Spleen (tissue), 11 donors: ENCODE results near the gene JAG1. TPM values are rescaled to one million over a fixed set of nuclear protein-coding genes. Genes with fewer than 3 reads are reported as not detected.

Experiments
- DNase-seq: peaks from one replicate; pipeline ENCODE4 v3.0.0-alpha.2; 2020
- H3K27ac ChIP-seq, 8 donors: fragments of 200-600 bp; sonication (generic) in 7 of 8; 1 replicate in 4 of 8; 2 replicates in 4 of 8; pipeline versions ENCODE4 v1.5.0 to v1.8.0; 2016 to 2021; ENCODE audit warnings: inconsistent platforms in 4 of 8, mild to moderate bottlenecking in 4 of 8, moderate library complexity in 1 of 8
- H3K27me3 ChIP-seq, 7 donors: fragments of 200-600 bp; sonication (generic) in 6 of 7; replicated peaks in 1 of 7; 1 replicate in 4 of 7; 2 replicates in 3 of 7; pipeline versions ENCODE4 v1.5.0 to v1.8.0; 2016 to 2021; ENCODE audit warnings: inconsistent platforms in 3 of 7, mild to moderate bottlenecking in 1 of 7
- H3K36me3 ChIP-seq, 6 donors: fragments of 200-600 bp; sonication (generic) in 5 of 6; 1 replicate in 4 of 6; 2 replicates in 2 of 6; pipeline versions ENCODE4 v1.5.0 to v1.8.0; 2016 to 2021; ENCODE audit warnings: inconsistent platforms in 2 of 6
- H3K4me1 ChIP-seq, 6 donors: fragments of 200-600 bp; sonication (generic) in 5 of 6; 1 replicate in 3 of 6; 2 replicates in 3 of 6; pipeline versions ENCODE4 v1.5.0 to v1.8.0; 2016 to 2021; ENCODE audit warnings: inconsistent platforms in 3 of 6
- H3K4me3 ChIP-seq, 8 donors: fragments of 200-600 bp; sonication (generic) in 7 of 8; 1 replicate in 4 of 8; 2 replicates in 4 of 8; pipeline versions ENCODE4 v1.5.0 to v1.8.0; 2016 to 2021; ENCODE audit warnings: inconsistent platforms in 4 of 8, mild to moderate bottlenecking in 4 of 8, moderate library complexity in 2 of 8
- H3K9me3 ChIP-seq, 8 donors: fragments of 200-600 bp; sonication (generic) in 7 of 8; 1 replicate in 4 of 8; 2 replicates in 4 of 8; pipeline versions ENCODE4 v1.5.0 to v1.8.0; 2016 to 2021; ENCODE audit warnings: inconsistent platforms in 4 of 8
- POLR2A ChIP-seq, 3 donors: fragments of 450-650 bp; IDR thresholded peaks; one replicate each; pipeline ENCODE4 v1.5.1; 2017; ENCODE audit warnings: antibody characterized with exemption in 3 of 3, mild to moderate bottlenecking in 1 of 3
- POLR2AphosphoS5 ChIP-seq, 3 donors: sonication (generic); formaldehyde crosslinking; IDR thresholded peaks; one replicate each; pipeline ENCODE4 v1.5.1; 2017; ENCODE audit warnings: antibody characterized with exemption in 3 of 3
- WGBS, 5 donors: extraction: QIAGEN DNeasy Blood & Tissue Kit in 3 of 5; methylation state at CpG; one replicate each; pipeline versions ENCODE4 v1.1.5 to v1.1.7; 2013 to 2018; 5-methylcytosine and 5-hydroxymethylcytosine counted together
- intact Hi-C: fragments of 100-400 bp; cut with DNase I; formaldehyde crosslinking; loops from one replicate; pipeline ENCODE4 v1.15.0; 2023; ENCODE audit warnings: low total_unique reads
- polyA plus RNA-seq, 3 donors: library from polyadenylated mRNA; stranded (reverse); fragments of 200-250 nt; gene quantifications; one replicate each; pipeline ENCODE4 v1.2.1, GENCODE V29; 2013
- total RNA-seq, 7 donors: library from RNA; depleted of rRNA in 3 of 7; stranded (reverse); fragments of >200 nt in 3 of 7; fragmentation: NEBNext Ultra II Directional in 4 of 7; extraction: Animal tissue kit (Norgen Biotek cat#: 25700) in 4 of 7; gene quantifications; one replicate each; pipeline versions ENCODE4 v1.1.0 to v1.2.1, GENCODE V29; 2016 to 2021
- TF ChIP-seq, protein P1 (sequence below), 11 experiments: fragments of 200-600 bp in 7 of 11; fragments of 450-650 bp in 4 of 11; sonication (generic) in 4 of 11; IDR thresholded peaks in 8 of 11; conservative IDR thresholded peaks in 3 of 11; 1 replicate in 7 of 11; 2 replicates in 4 of 11; pipeline versions ENCODE4 v1.4.0 to v1.8.0; 2016 to 2021; ENCODE audit warnings: antibody characterized with exemption in 11 of 11, inconsistent platforms in 4 of 11, mild to moderate bottlenecking in 1 of 11
- donor health status: healthy with polysubstance abuse.
- donor health status: DM: no; HTN: no; CAD: no; lungs with moderate emphysema.
- donor health status: DM: no; HTN: no; CAD: no.
- donor health status: Bipolar disorder and iron deficiency.
- donor health status: healthy.
- donor health status: DM: no; HTN: no; CAD: no.
- donor health status: DM: yes; HTN: yes; CAD: no.

The JAG1 gene
- total and polyA plus RNA-seq, 10 donors: 5.6 to 85.3 (median 50.1) TPM

DNA sequence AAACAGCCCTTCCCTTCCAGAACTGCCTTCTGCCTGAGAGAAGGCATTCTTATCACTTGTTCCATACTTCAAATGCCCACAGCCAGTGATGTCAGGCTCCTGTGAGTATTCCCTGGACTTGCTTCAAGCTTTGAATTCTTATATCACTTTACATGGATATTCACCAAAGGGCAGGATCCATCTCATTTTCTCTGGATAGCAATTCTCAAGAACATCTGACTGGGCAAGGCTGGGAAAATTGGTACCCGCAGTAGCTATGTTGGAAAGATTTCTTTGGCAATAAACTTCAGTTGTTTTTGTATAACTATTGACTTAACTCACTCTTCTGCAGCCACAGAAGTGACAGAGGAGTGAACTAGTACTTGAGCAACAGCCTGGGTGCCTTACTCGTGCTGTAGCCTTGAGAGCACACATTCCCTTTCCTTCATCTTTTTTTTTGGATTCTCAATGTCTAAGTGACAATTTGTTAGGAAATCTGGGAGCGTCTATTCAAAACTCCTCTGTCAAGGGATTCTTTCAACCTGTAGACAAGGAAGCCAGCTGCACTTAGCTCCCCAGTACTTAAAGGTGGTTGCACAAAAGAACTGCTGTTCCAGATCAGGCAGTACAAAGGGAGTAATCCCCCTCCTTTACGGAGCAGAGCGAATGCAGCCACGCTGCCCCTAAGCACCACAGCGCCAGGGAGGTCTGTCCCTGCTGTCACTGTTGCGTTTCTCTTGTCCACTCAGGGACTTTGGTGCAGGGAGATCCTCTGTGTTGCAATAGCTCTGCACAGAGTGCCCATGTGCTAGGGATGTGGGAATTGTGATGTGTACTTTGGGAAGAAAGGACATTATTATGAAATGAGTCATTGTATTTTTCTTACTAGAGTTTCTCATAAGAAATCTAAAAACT, 69.6 kb downstream of the JAG1 start:
- intact Hi-C loops: no loop called here
- Histone ChIP-seq H3K4me1 (no peaks in the 10 kb centered on the region), H3K27ac (peak overlapping the region in 6 of 8 donors; percentile 22 to 49 (median 40)), H3K9me3 (no peaks in the 10 kb centered on the region), H3K4me3 (no peak overlapping the region), H3K36me3 (peaks cover 0 to 60% (median 0%) of the 10 kb centered on the region in 6 donors), H3K27me3 (no peaks in the 10 kb centered on the region)
- 69 to 90% (median 87%) methylated on average over 8 of the region's 8 CpGs for WGBS, 5 donors
- no peak for DNase-seq
- TF ChIP-seq POLR2AphosphoS5 (IDR thresholded peaks at IDR 0.05) (peak in 2 of 3 donors; percentile 52 to 62), POLR2A (IDR thresholded peaks at IDR 0.05) (no peak)
- TF ChIP-seq, protein P1, sequence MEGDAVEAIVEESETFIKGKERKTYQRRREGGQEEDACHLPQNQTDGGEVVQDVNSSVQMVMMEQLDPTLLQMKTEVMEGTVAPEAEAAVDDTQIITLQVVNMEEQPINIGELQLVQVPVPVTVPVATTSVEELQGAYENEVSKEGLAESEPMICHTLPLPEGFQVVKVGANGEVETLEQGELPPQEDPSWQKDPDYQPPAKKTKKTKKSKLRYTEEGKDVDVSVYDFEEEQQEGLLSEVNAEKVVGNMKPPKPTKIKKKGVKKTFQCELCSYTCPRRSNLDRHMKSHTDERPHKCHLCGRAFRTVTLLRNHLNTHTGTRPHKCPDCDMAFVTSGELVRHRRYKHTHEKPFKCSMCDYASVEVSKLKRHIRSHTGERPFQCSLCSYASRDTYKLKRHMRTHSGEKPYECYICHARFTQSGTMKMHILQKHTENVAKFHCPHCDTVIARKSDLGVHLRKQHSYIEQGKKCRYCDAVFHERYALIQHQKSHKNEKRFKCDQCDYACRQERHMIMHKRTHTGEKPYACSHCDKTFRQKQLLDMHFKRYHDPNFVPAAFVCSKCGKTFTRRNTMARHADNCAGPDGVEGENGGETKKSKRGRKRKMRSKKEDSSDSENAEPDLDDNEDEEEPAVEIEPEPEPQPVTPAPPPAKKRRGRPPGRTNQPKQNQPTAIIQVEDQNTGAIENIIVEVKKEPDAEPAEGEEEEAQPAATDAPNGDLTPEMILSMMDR (IDR thresholded peaks at IDR 0.05 in 8 of 11, conservative IDR thresholded peaks at IDR 0.05 in 3 of 11): no peak

DNA sequence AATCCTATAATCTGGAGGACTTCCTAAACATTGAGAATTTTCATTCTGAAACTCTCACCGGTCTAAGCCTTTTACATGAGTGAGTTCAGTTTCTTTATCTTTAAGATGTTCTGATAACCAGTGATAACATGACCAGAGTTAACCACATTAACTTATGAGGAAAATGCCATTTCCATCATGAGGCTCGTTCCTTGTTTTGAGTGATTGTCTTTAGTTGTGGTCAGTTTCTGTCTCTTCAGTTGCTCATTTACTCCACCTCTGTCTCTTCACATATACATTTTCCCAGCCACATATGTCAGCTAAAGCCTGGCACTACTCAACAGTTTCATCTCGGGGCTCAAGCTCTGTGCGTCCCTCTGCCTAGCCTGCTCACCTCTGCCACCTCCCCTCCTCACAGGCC, 70.4 kb downstream of the JAG1 start:
- Histone ChIP-seq H3K9me3 (no peaks in the 10 kb centered on the region), H3K27ac (peak overlapping the region in 4 of 8 donors; percentile 22 to 49 (median 44)), H3K4me1 (no peaks in the 10 kb centered on the region), H3K36me3 (peaks cover 0 to 62% (median 0%) of the 10 kb centered on the region in 6 donors), H3K27me3 (no peaks in the 10 kb centered on the region), H3K4me3 (no peak overlapping the region)
- no peak for DNase-seq
- TF ChIP-seq, protein P1 (IDR thresholded peaks at IDR 0.05 in 8 of 11, conservative IDR thresholded peaks at IDR 0.05 in 3 of 11): no peak
- no peak for TF ChIP-seq POLR2A (IDR thresholded peaks at IDR 0.05)
- TF ChIP-seq POLR2AphosphoS5 (IDR thresholded peaks at IDR 0.05): no peak
- WGBS, 5 donors: 68 to 86% (median 81%) methylated on average over 4 of the region's 4 CpGs
- intact Hi-C loops: no loop called here

DNA sequence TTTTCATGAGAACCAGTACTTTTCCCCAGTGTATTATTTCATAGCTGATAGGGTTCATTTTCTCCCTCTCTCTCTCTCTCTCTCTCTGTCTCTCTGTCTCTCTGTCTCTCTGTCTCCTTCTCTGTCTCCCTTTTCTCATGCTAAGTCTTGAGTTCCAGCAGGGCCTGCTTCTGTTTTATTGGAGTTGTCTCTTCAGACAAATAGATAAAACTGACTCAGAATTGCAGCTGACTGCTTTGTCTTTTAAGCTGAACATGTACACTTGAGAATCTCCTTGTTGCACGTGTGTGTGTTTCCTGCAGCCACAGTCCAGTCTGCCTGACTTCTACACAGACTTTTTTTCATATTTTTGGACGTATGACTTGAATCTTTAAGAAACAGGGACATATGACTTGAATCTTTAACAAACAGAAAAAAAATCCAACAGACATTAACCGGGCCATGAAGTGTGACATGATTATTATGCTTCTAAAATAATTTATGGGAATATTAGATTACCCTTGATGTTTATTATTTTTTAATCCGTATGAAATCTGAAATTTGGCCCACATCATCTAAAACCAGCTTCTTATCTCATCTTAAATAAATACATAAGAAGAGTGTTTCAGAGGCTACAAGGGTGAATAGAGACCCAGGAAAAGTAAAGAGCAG, 71.5 kb downstream of the JAG1 start:
- H3K9me3 ChIP-seq: no peaks in the 10 kb centered on the region
- TF ChIP-seq, protein P1 (IDR thresholded peaks at IDR 0.05 in 8 of 11, conservative IDR thresholded peaks at IDR 0.05 in 3 of 11): no peak
- TF ChIP-seq POLR2AphosphoS5 (IDR thresholded peaks at IDR 0.05): no peak
- no peak for TF ChIP-seq POLR2A (IDR thresholded peaks at IDR 0.05)
- H3K27ac ChIP-seq: no peak overlapping the region
- H3K4me1 ChIP-seq: no peaks in the 10 kb centered on the region
- intact Hi-C loops: no loop called here
- 81 to 90% (median 85%) methylated on average over 4 of the region's 4 CpGs for WGBS, 5 donors
- DNase-seq: no peak
- H3K36me3 ChIP-seq: peaks cover 0 to 69% (median 0%) of the 10 kb centered on the region in 6 donors
- H3K27me3 ChIP-seq: no peaks in the 10 kb centered on the region
- H3K4me3 ChIP-seq: no peak overlapping the region

DNA sequence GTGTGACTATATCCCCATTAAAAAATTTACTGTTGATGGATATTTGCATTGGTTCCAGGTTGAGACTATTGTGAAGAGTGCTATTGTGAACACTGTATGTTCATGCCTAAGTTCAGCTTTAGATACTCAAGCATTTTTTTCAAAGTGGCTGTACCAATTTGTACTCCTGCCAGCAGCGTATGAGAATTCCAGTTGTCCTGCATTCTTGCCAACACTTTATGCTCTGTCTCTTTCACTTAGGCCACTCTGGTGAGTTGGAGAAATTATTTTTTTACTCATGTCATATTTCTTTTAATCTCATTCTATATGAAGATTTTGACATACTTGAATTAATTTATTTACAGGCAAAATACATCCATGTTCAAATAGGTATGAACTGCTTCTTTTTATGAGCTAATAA, 76.2 kb downstream of the JAG1 start:
- 95 to 100% (median 97%) methylated on average over 1 of the region's 1 CpG for WGBS, 5 donors
- H3K4me1 ChIP-seq: no peaks in the 10 kb centered on the region

More for the DNA sequence above, 76.2 kb downstream of the JAG1 start:
- no peak for DNase-seq
- Histone ChIP-seq H3K4me3 (no peak overlapping the region), H3K27ac (no peak overlapping the region), H3K36me3 (peaks cover 0 to 56% (median 0%) of the 10 kb centered on the region in 6 donors), H3K27me3 (no peaks in the 10 kb centered on the region), H3K9me3 (no peaks in the 10 kb centered on the region)
- intact Hi-C loops: no loop called here
- no peak for TF ChIP-seq POLR2A (IDR thresholded peaks at IDR 0.05)
